Fibroblast of lung (primary cell): Measurements from ENCODE around the gene GUCY1A2. TPM values are rescaled to one million over a fixed set of nuclear protein-coding genes. Genes with fewer than 3 reads are reported as not detected.

Experiments
- DNase-seq, 2 donors: peaks; one replicate each; pipeline versions ENCODE4 v3.0.0 to v3.0.0-alpha.2; 2010; ENCODE audit warnings: low read depth in 2 of 2
- H2AFZ ChIP-seq: 2 replicates; pipeline ENCODE4 v1.5.1; 2012; ENCODE audit warnings: low read length, control low read depth, inconsistent platforms
- H3K27ac ChIP-seq: 2 replicates; pipeline ENCODE4 v1.5.1; 2011; ENCODE audit warnings: low read length, control low read depth; ENCODE audit not compliant: insufficient read depth
- H3K27me3 ChIP-seq: 2 replicates; pipeline ENCODE4 v1.5.1; 2011; ENCODE audit warnings: mild to moderate bottlenecking, low read length; ENCODE audit not compliant: control insufficient read depth, insufficient read depth
- H3K36me3 ChIP-seq: 2 replicates; pipeline ENCODE4 v1.5.1; 2011; ENCODE audit warnings: low read length; ENCODE audit not compliant: control insufficient read depth, insufficient read depth
- H3K4me1 ChIP-seq: 2 replicates; pipeline ENCODE4 v1.5.1; 2011; ENCODE audit warnings: low read length; ENCODE audit not compliant: control insufficient read depth, insufficient read depth; ENCODE audit errors: extremely low read depth
- H3K4me2 ChIP-seq: 2 replicates; pipeline ENCODE4 v1.5.1; 2011; ENCODE audit warnings: low read length, control low read depth; ENCODE audit not compliant: insufficient read depth; ENCODE audit errors: extremely low read depth
- H3K4me3 ChIP-seq, 4 experiments: fragments of 200-600 bp in 1 of 4; sonication (generic) in 1 of 4; replicated peaks in 1 of 4; 2 replicates each; pipeline ENCODE4 v1.5.1; 2011 to 2016; ENCODE audit warnings: low read length in 4 of 4, low read depth in 3 of 4, mild to moderate bottlenecking in 3 of 4, control low read depth in 2 of 4, inconsistent platforms in 1 of 4, mixed read lengths in 1 of 4; ENCODE audit not compliant: insufficient read depth in 1 of 4; ENCODE audit errors: control extremely low read depth in 1 of 4
- H3K79me2 ChIP-seq: 2 replicates; pipeline ENCODE4 v1.5.1; 2012; ENCODE audit warnings: mild to moderate bottlenecking, low read length, inconsistent platforms; ENCODE audit not compliant: control insufficient read depth, insufficient read depth
- H3K9ac ChIP-seq: 2 replicates; pipeline ENCODE4 v1.5.1; 2011; ENCODE audit warnings: mild to moderate bottlenecking, low read length, control low read depth; ENCODE audit not compliant: insufficient read depth
- H3K9me3 ChIP-seq: 2 replicates; pipeline ENCODE4 v1.5.1; 2012; ENCODE audit warnings: low read depth, low read length; ENCODE audit not compliant: control insufficient read depth, insufficient read depth
- H4K20me1 ChIP-seq: 2 replicates; pipeline ENCODE4 v1.5.1; 2011; ENCODE audit warnings: low read length; ENCODE audit not compliant: control insufficient read depth, insufficient read depth; ENCODE audit errors: extremely low read depth
- EZH2 ChIP-seq: IDR thresholded peaks from 2 replicates; pipeline ENCODE4 v1.5.1; 2012; ENCODE audit warnings: low read length, control low read depth, mild to moderate bottlenecking; ENCODE audit errors: missing control alignments
- polyA plus RNA-seq, 2 donors: library from polyadenylated mRNA; depleted of rRNA in 1 of 2; stranded (reverse) in 1 of 2; unstranded in 1 of 2; fragments of >200 nt; gene quantifications; 2 replicates each; pipeline ENCODE4 v1.2.1, GENCODE V29; 2011 to 2012; ENCODE audit warnings: missing spikeins in 1 of 2
- total RNA-seq: library from RNA; depleted of rRNA; stranded (reverse); fragments of >200 nt; gene quantifications from 2 replicates; pipeline ENCODE4 v1.2.1, GENCODE V29; 2014
- TF ChIP-seq, protein P1 (sequence below), 2 donors: IDR thresholded peaks in 1 of 2; conservative IDR thresholded peaks in 1 of 2; 1 replicate in 1 of 2; 2 replicates in 1 of 2; pipeline ENCODE4 v1.5.1; 2011 to 2012; ENCODE audit warnings: low read length in 2 of 2, control low read depth in 1 of 2, inconsistent platforms in 1 of 2, low read depth in 1 of 2, mild to moderate bottlenecking in 1 of 2

Gene GUCY1A2
- total and polyA plus RNA-seq, 2 donors (not counting 1 experiment from before 2014, with no cell fraction given), result 0.50 to 1.4 TPM

DNA sequence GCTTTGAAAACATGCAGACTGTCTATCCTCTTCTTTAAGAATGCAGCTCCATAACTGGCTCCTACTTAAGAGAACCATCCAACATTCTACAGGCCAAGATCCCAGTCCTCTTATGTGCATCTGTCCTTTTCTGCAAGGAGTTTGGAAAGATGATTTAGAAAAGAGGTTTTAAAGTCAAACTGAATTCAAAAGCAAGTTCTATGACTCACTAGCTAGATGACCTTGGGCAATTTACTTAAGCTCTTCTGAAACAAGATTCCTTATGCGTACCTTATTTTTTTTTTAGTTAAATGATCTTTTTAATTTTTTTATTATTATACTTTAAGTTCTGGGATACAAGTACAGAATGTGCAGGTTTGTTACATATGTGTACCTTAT lies 29.2 kb downstream of the GUCY1A2 start:
- Histone ChIP-seq H3K27me3 (no peaks in the 10 kb centered on the region), H3K36me3 (no peaks in the 10 kb centered on the region), H3K9me3 (no peaks in the 10 kb centered on the region), H2AFZ (no peak overlapping the region), H3K4me2 (no peak overlapping the region), H3K4me3 (no peak overlapping the region), H3K79me2 (no peaks in the 10 kb centered on the region), H3K4me1 (peaks cover 5% of the 10 kb centered on the region), H3K27ac (no peak overlapping the region), H3K9ac (no peak overlapping the region), H4K20me1 (no peaks in the 10 kb centered on the region)
- TF ChIP-seq EZH2, result no peak
- TF ChIP-seq, protein P1, sequence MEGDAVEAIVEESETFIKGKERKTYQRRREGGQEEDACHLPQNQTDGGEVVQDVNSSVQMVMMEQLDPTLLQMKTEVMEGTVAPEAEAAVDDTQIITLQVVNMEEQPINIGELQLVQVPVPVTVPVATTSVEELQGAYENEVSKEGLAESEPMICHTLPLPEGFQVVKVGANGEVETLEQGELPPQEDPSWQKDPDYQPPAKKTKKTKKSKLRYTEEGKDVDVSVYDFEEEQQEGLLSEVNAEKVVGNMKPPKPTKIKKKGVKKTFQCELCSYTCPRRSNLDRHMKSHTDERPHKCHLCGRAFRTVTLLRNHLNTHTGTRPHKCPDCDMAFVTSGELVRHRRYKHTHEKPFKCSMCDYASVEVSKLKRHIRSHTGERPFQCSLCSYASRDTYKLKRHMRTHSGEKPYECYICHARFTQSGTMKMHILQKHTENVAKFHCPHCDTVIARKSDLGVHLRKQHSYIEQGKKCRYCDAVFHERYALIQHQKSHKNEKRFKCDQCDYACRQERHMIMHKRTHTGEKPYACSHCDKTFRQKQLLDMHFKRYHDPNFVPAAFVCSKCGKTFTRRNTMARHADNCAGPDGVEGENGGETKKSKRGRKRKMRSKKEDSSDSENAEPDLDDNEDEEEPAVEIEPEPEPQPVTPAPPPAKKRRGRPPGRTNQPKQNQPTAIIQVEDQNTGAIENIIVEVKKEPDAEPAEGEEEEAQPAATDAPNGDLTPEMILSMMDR (conservative IDR thresholded peaks at IDR 0.05 in 1 of 2, IDR thresholded peaks at IDR 0.05 in 1 of 2; ENCODE audit: low read depth in 1 of 2, low read length in 2 of 2), result no peak
- DNase-seq, result peak; percentile 48 to 49

GRCh38 chr11:106988151-106989077 lies 29.9 kb downstream of the GUCY1A2 start:
- no peak overlapping the region for H3K9ac ChIP-seq
- no peaks in the 10 kb centered on the region for H3K9me3 ChIP-seq
- H3K27me3 ChIP-seq, result no peaks in the 10 kb centered on the region
- H3K79me2 ChIP-seq, result no peaks in the 10 kb centered on the region
- H3K27ac ChIP-seq, result no peak overlapping the region
- H3K4me1 ChIP-seq, result peaks cover 5% of the 10 kb centered on the region
- H2AFZ ChIP-seq, result no peak overlapping the region
- TF ChIP-seq EZH2, result no peak
- TF ChIP-seq, protein P1 (conservative IDR thresholded peaks at IDR 0.05 in 1 of 2, IDR thresholded peaks at IDR 0.05 in 1 of 2; ENCODE audit: low read depth in 1 of 2, low read length in 2 of 2), result no peak
- peak; percentile 65 to 90 for DNase-seq
- H3K4me2 ChIP-seq, result no peak overlapping the region
- no peaks in the 10 kb centered on the region for H3K36me3 ChIP-seq
- H4K20me1 ChIP-seq, result no peaks in the 10 kb centered on the region
- no peak overlapping the region for H3K4me3 ChIP-seq

DNA sequence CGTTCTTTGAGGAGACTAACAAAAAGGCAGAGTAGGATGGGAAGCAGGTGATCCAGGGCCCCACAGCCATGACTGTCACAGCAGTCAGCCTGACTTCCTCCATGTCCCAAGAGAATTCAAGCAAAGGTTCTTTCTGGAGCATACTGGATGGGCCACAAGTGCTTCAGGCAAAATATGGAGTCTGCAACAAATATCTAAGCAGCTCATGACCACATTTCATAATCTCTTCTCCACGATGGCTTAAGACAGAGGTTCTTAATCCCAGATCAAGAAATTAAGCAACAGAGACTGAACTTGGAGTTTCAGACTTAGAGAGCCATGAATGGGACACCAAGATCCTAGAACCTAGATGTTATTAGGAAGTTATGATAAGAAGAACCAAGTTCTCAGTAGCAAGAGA lies 31.6 kb downstream of the GUCY1A2 start:
- no peak overlapping the region for H3K9ac ChIP-seq
- no peak for DNase-seq
- no peaks in the 10 kb centered on the region for H3K27me3 ChIP-seq
- H3K9me3 ChIP-seq, result no peaks in the 10 kb centered on the region
- H3K4me3 ChIP-seq, result no peak overlapping the region
- H4K20me1 ChIP-seq, result no peaks in the 10 kb centered on the region
- H3K4me2 ChIP-seq, result no peak overlapping the region
- no peaks in the 10 kb centered on the region for H3K36me3 ChIP-seq
- TF ChIP-seq, protein P1 (conservative IDR thresholded peaks at IDR 0.05 in 1 of 2, IDR thresholded peaks at IDR 0.05 in 1 of 2; ENCODE audit: low read depth in 1 of 2, low read length in 2 of 2), result no peak
- TF ChIP-seq EZH2, result no peak
- no peak overlapping the region for H3K27ac ChIP-seq
- H3K4me1 ChIP-seq, result peaks cover 5% of the 10 kb centered on the region
- no peak overlapping the region for H2AFZ ChIP-seq
- no peaks in the 10 kb centered on the region for H3K79me2 ChIP-seq
